Left lung (tissue), 10 donors: ENCODE measurements around the gene SPIN1. TPM values are rescaled to one million over a fixed set of nuclear protein-coding genes. Genes with fewer than 3 reads are reported as not detected.

ENCODE experiments used
- ATAC-seq: fragments of 200-7000 bp; cut with Tn5 transposase; one replicate; pipeline ENCODE4 v1.9.1; 2020; ENCODE audit warnings: moderate library complexity
- DNase-seq, 4 donors: peaks; one replicate each; pipeline ENCODE4 v3.0.0-alpha.2; 2013 to 2020
- H3K27ac ChIP-seq, 2 donors: fragments of 200-600 bp; sonication (generic) in 1 of 2; one replicate each; pipeline versions ENCODE4 v1.5.0 to v1.8.0; 2020 to 2021
- H3K27me3 ChIP-seq, 2 donors: fragments of 200-600 bp; sonication (generic) in 1 of 2; one replicate each; pipeline versions ENCODE4 v1.5.0 to v1.8.0; 2020 to 2021
- H3K36me3 ChIP-seq, 2 donors: fragments of 200-600 bp; sonication (generic) in 1 of 2; one replicate each; pipeline versions ENCODE4 v1.5.0 to v1.8.0; 2020 to 2021
- H3K4me1 ChIP-seq, 2 donors: fragments of 200-600 bp; one replicate each; pipeline ENCODE4 v1.8.0; 2021
- H3K4me3 ChIP-seq, 2 donors: fragments of 200-600 bp; sonication (generic) in 1 of 2; one replicate each; pipeline versions ENCODE4 v1.5.0 to v1.8.0; 2020 to 2021; ENCODE audit warnings: mild to moderate bottlenecking in 1 of 2
- H3K9me3 ChIP-seq, 2 donors: fragments of 200-600 bp; sonication (generic) in 1 of 2; one replicate each; pipeline versions ENCODE4 v1.5.0 to v1.8.0; 2020 to 2021
- CTCF ChIP-seq, 2 donors: fragments of 200-600 bp; sonication (generic) in 1 of 2; IDR thresholded peaks; one replicate each; pipeline versions ENCODE4 v1.5.0 to v1.8.0; 2021; ENCODE audit warnings: antibody characterized with exemption in 2 of 2
- intact Hi-C, 2 donors: fragments of 100-400 bp; cut with DNase I; formaldehyde crosslinking; loops; one replicate each; pipeline versions ENCODE4 v1.11.2 to v1.14.2; 2022
- polyA plus RNA-seq, 6 donors: library from polyadenylated mRNA; unstranded; fragments of 120-200 nt; gene quantifications; one replicate each; pipeline ENCODE4 v1.2.1, GENCODE V29; 2013; ENCODE audit not compliant: insufficient read length in 6 of 6
- total RNA-seq, 2 donors: library from RNA; stranded (reverse); fragmentation: NEBNext Ultra II Directional; extraction: Animal tissue kit (Norgen Biotek cat#: 25700); gene quantifications; one replicate each; pipeline ENCODE4 v1.2.1, GENCODE V29; 2021
- donor health status: DM: no; HTN: yes; CAD: no.
- donor health status: DM: no; HTN: no; CAD: no.

The SPIN1 gene
- total and polyA plus RNA-seq, 8 donors: 56.1 to 171 (median 152) TPM

GRCh38 chr9:88488166-88488565 is 99.9 kb downstream of the SPIN1 start:
- intact Hi-C loops: no loop called here
- DNase-seq: no peak
- H3K27ac ChIP-seq: no peak overlapping the region
- no peak for ATAC-seq
- H3K27me3 ChIP-seq: no peaks in the 10 kb centered on the region
- no peaks in the 10 kb centered on the region for H3K9me3 ChIP-seq
- peaks cover 0 to 10% of the 10 kb centered on the region in 2 donors for H3K36me3 ChIP-seq
- H3K4me3 ChIP-seq: no peak overlapping the region
- TF ChIP-seq CTCF (IDR thresholded peaks at IDR 0.05): no peak
- no peaks in the 10 kb centered on the region for H3K4me1 ChIP-seq

GRCh38 chr9:88494983-88495721 is 106.9 kb downstream of the SPIN1 start:
- Histone ChIP-seq H3K27me3 (no peaks in the 10 kb centered on the region), H3K27ac (no peak overlapping the region), H3K9me3 (no peaks in the 10 kb centered on the region), H3K4me1 (no peaks in the 10 kb centered on the region), H3K4me3 (no peak overlapping the region), H3K36me3 (no peaks in the 10 kb centered on the region)
- no peak for DNase-seq
- TF ChIP-seq CTCF (IDR thresholded peaks at IDR 0.05): no peak
- intact Hi-C loops: no loop called here
- no peak for ATAC-seq

GRCh38 chr9:88497224-88497623 is 109.0 kb downstream of the SPIN1 start:
- ATAC-seq: no peak

GRCh38 chr9:88498880-88499279 is 110.6 kb downstream of the SPIN1 start:
- H3K36me3 ChIP-seq: no peaks in the 10 kb centered on the region
- H3K27me3 ChIP-seq: no peaks in the 10 kb centered on the region
- H3K9me3 ChIP-seq: no peaks in the 10 kb centered on the region
- no peak overlapping the region for H3K27ac ChIP-seq
- no peaks in the 10 kb centered on the region for H3K4me1 ChIP-seq
- no peak for ATAC-seq
- no peak for DNase-seq
- intact Hi-C loops: no loop called here
- H3K4me3 ChIP-seq: no peak overlapping the region
- TF ChIP-seq CTCF (IDR thresholded peaks at IDR 0.05): no peak

More at GRCh38 chr9:88497224-88497623, 109.0 kb downstream of the SPIN1 start:
- Histone ChIP-seq H3K4me1 (no peaks in the 10 kb centered on the region), H3K9me3 (no peaks in the 10 kb centered on the region), H3K27ac (no peak overlapping the region), H3K27me3 (no peaks in the 10 kb centered on the region), H3K36me3 (no peaks in the 10 kb centered on the region), H3K4me3 (no peak overlapping the region)
- TF ChIP-seq CTCF (IDR thresholded peaks at IDR 0.05): no peak
- DNase-seq: no peak
- intact Hi-C loops: no loop called here

- Histone ChIP-seq H3K27me3 (no peaks in the 10 kb centered on the region), H3K27ac (no peak overlapping the region), H3K4me1 (no peaks in the 10 kb centered on the region), H3K4me3 (no peak overlapping the region), H3K36me3 (no peaks in the 10 kb centered on the region), H3K9me3 (no peaks in the 10 kb centered on the region)
- TF ChIP-seq CTCF (IDR thresholded peaks at IDR 0.05): no peak
- no peak for DNase-seq
- ATAC-seq: no peak
- intact Hi-C loops: no loop called here
Measured at GRCh38 chr9:88501086-88501485, 112.8 kb downstream of the SPIN1 start.
